NCI-H2227 treated with DMSO at 0.1 percent for 48 hours (cell line): ENCODE measurements around the gene GALNT2.
A peak's percentile ranks its signal among the peaks of the same experiment; 100 is the strongest.

Source experiments
- DNase-seq: peaks from one replicate; lab custom pipeline; 2025; lab: John Stamatoyannopoulos, UW

Gene GALNT2

GRCh38 chr1:230231774-230232145 is 164.7 kb downstream of the GALNT2 start:
- peak; percentile 53 for DNase-seq

GRCh38 chr1:230232371-230232771 is 165.3 kb downstream of the GALNT2 start:
- DNase-seq = peak; percentile 30

GRCh38 chr1:230233786-230234185 is 166.7 kb downstream of the GALNT2 start:
- DNase-seq = no peak

DNA sequence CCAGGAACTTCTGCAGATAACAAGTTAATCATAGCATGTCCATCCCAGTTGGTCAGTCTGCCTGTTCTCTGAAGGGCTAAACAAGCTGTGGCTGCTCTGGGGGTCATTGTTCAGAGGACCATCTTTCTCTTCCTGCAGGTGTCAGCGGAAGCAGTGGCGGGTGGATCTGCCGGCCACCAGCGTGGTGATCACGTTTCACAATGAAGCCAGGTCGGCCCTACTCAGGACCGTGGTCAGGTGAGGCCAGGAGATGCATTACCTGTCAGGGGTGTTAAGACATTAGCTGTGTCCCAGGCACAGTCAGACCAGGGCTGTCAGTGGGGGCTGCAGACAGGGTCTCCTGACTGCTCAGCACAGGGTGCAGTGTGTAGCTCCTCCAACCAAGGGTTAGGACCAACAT is 168.8 kb downstream of the GALNT2 start:
- DNase-seq = no peak

GRCh38 chr1:230236301-230237008 is 169.4 kb downstream of the GALNT2 start:
- no peak for DNase-seq

DNA sequence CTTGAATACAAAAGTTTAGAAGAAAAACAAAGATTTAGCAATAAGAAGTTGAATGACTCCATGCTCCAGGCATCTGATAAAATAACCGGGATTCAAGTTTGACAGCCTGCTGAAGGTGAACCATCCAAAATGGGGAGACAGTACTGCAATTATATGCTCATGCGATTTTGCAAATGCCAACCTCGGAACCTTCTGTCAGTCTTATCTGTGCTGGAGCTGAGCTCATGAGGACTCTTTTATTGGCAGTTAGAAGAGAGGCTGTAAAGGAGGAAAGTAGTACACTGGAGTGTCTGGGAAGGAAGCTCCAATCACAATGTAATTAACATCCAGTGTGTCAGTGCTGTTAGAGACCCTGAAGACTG is 170.0 kb downstream of the GALNT2 start:
- no peak for DNase-seq

- no peak for DNase-seq
These were observed 170.8 kb downstream of the GALNT2 start for GRCh38 chr1:230237805-230238204.

GRCh38 chr1:230240446-230241086 is 173.5 kb downstream of the GALNT2 start:
- no peak for DNase-seq

DNA sequence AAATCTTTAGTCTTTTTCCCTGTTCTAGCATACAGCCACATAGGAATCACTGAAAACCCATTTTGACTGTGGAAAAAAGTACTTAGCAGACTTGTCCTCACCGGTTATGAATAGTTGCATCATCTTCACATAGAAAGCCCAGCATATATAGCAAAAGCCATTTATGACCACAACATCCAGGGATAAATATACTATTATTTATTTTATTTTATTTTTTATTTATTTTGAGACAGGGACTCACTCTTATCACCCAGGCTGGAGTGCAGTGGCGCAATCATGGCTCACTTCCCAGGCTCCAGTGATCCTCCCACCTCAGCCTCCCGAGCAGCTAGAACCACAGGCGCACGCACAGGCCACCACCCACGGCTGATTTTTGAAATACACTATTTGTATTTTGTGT is 175.3 kb downstream of the GALNT2 start:
- DNase-seq = no peak

- no peak for DNase-seq
These were observed 176.1 kb downstream of the GALNT2 start for GRCh38 chr1:230243146-230243545.

GRCh38 chr1:230243583-230244353 is 176.7 kb downstream of the GALNT2 start:
- DNase-seq = no peak

DNA sequence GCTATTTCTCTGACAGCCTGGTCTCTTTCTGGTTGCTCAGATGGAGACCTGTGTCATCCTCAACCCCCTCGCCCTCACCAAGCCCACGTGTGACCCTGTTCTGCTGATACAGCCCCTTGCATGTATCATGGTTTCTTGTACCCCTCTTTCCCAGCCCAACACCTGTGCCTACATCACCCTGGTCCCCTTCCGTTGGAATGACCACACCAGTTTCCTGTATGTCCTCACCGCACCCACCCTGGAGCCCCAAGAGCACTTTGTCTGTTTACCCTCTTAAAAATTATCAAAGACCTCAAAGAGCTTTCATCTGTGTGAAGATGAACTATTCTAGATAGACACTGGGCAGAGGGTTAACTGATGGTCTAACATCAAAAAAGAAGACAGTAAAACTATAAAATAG is 179.5 kb downstream of the GALNT2 start:
- no peak for DNase-seq

DNA sequence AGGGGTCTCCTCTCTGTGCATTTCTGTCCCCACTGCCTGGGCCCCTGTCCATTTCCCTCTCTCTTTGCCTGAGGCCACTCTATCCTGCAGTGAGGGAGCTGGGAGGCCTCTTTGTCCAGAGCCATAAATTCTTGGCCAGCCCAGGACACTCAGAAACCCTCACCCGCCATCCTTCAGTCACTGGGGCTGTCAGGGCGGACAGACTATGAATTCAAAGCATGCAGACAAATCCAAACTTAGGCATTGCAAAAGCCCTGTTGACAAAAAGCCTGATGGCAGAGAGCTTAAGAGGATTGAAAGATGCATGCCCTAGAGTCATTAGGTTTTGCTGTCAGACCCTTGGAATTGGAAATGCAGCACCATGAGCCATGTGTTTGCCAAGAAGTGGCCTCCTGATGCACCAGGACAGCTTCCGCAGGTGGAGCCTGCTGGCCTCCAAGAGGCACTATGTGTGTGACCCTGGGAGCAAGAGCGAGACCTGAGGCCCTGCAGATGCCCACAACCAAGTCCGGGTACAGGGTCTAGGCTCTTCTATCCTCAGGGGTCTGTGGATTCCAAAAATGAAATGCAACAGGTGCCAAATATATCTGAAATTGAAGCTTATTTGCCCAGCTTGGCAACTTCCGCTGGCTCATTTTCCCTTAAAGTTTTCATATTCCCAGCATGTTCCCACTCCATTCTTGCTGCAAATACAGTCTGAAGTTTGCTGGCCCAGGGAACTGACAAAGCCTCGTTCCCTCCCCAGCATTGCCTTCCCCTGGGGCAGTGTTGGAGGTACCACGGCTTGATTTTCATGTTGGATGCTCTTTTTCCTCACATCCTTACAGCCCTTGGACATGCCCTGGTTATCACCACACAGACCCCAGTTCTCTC is 181.2 kb downstream of the GALNT2 start:
- no peak for DNase-seq

DNA sequence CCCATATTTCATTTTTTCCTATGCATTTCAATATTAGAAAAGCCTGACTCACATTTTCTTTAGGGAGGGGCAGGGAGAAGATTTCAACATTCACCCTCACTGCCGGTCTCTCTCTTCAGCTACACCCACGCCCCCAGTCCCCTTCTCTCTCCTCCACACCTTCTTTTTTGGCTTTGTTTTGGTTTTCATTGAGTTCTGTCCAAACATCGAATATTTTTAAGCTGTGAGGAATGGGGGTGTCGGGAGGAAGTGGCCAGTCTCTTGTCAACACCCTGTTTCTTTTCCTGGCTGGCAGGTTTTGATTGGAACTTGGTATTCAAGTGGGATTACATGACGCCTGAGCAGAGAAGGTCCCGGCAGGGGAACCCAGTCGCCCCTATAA is 181.8 kb downstream of the GALNT2 start:
- no peak for DNase-seq

- no peak for DNase-seq
These were observed 182.8 kb downstream of the GALNT2 start for GRCh38 chr1:230249695-230250480.

DNA sequence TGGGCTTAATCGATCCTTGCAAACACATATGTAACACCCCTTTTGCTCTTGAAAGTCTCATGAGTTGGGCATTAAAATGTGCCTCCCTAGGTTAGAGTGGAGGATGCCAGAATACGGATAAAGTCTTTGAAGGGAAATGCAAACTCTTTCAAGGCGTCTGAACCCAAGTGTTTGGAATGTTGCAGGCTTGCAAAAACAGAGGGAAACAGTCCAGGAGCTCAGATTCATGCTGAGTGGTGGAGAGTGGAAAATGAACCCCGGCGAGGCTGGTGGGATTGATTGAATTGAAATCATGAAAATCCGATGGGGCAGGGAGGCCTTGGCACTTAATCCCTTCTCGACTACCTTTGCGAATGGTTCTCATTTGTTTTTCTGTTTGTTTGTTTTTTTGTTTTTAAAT is 183.6 kb downstream of the GALNT2 start:
- no peak for DNase-seq

GRCh38 chr1:230251644-230252191 is 184.7 kb downstream of the GALNT2 start:
- no peak for DNase-seq

GRCh38 chr1:230253150-230253549 is 186.1 kb downstream of the GALNT2 start:
- no peak for DNase-seq

GRCh38 chr1:230254265-230254664 is 187.2 kb downstream of the GALNT2 start:
- DNase-seq = no peak

- no peak for DNase-seq
These were observed 188.1 kb downstream of the GALNT2 start for GRCh38 chr1:230255116-230255515.

DNA sequence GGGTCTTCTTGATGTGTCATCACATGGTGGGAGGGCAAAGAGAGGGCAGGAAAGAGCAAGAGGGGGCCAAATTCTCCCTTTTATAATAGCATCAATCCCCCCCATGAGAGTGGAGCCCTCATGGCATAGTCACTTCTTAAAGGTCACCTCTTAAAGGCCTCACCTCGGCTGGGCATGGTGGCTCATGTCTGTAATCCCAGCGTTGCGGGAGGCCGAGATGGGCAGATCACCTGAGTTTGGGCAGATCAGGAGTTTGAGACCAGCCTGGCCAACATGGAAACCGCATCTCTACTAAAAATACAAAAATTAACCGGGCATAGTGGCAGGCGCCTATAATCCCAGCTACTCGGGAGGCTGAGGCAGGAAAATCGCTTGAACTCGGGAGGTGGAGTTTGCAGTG is 189.0 kb downstream of the GALNT2 start:
- DNase-seq = no peak
